ENCODE results near the gene PHETA2.
"Not testable (repeated sequence)": the region's sequence is repeated elsewhere in the genome, so short reads cannot be mapped to it uniquely, and the experiment has no call there.

GRCh38 chr22:42123529-42123928 is 49.5 kb downstream of the PHETA2 start:
- not testable (repeated sequence) for TF ChIP-seq CTCF (conservative IDR thresholded peaks at IDR 0.05; ENCODE audit: low read depth, low read length); ELK1 (IDR thresholded peaks at IDR 0.05; ENCODE audit: borderline replicate concordance, low read depth, low read length); RCOR1 (IDR thresholded peaks at IDR 0.05; ENCODE audit: insufficient replicate concordance, low read length); FOS (IDR thresholded peaks at IDR 0.05; ENCODE audit: low read depth, low read length); NFE2L2 (IDR thresholded peaks at IDR 0.05; ENCODE audit: low read depth, low read length); MAFK (IDR thresholded peaks at IDR 0.05; ENCODE audit: low read depth, low read length); RAD21 (IDR thresholded peaks at IDR 0.05; ENCODE audit: low read length); USF2 (IDR thresholded peaks at IDR 0.05; ENCODE audit: low read depth, low read length); POLR2A (IDR thresholded peaks at IDR 0.05; ENCODE audit: low read depth, low read length)

All from IMR-90 (cell line).